T-helper 22 cell (primary cell): ENCODE data around the gene AKAP13.
"Not testable (repeated sequence)": the region's sequence is repeated elsewhere in the genome, so short reads cannot be mapped to it uniquely, and the experiment has no call there.

Experiments
- DNase-seq: peaks from one replicate; pipeline ENCODE4 v3.0.0-alpha.2; 2020; ENCODE audit warnings: low read depth

The AKAP13 gene

DNA sequence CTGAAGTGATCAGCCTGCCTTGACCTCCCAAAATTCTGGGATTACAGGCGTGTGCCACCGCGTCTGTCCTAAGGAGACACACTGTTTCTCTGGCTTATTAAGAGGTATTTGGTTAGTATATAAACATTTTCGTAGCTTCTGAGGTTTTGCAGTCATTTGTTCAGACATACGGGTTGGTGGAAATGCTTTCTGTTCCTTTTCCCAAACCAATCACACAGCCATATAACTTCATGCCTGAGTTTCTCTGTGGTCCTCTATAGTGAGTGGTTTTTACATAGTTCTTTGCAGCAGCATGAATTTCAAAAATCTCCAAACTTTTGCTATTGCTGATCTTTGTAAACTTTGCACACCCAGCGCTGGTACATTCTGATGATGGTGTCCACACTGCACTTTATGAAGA is 100.5 kb downstream of the AKAP13 start:
- no peak for DNase-seq

DNA sequence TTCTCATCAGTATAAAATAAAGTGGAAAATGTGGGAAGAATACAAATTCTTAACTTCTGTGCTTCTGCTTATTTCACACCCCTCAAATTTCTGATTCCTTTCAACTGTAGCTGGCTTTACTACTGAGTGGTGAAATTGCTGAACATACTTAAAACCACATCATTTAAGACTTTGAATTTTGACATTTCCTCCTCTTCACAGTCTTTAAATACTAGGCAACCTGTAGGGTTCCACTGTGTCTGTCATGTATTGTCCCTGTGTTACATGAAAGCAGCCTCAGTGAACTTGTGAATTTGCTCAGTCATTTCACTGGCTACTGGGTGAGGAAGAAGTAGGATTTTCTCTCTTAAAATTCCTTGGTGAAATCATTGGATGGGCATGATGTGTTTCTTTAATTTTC is 101.1 kb downstream of the AKAP13 start:
- DNase-seq = not testable (repeated sequence)

DNA sequence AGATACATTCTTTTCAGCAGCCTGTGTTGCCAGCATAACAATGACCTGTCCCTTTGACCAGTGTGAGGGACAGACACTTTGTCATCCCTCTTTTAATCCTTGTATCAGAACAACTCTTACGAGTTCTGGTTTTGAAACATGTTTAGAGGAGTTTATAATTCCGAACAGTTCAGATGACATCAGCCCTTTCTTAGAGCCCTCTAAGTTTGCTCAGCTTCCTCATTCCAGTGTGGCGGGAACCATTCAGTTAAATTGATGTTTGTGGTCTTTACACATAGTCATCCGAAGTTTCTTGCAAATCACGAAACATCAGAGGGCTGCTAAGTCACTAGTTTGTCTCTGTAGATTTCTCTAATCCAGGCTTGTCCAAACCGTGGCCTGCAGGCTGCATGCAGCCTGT is 102.5 kb downstream of the AKAP13 start:
- no peak for DNase-seq

DNA sequence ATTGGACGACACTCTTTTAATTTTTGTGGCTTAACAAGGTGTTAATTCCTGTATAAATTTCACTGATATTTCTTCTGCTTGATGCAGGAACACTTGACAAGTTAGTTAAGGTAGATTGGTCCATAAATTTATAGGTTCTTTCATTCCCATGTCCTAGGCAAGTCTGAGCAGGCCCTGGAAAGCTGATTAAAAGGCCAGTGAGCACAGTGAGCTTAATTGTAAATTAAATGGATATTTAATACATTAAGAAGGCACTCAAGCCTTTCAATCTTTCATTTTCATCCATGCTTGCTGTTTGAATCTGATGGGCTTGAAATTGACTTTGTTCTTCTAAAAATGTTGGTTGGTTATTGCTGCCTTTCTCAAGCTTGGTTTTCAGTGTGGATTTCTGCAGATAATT is 103.6 kb downstream of the AKAP13 start:
- DNase-seq = not testable (repeated sequence)

DNA sequence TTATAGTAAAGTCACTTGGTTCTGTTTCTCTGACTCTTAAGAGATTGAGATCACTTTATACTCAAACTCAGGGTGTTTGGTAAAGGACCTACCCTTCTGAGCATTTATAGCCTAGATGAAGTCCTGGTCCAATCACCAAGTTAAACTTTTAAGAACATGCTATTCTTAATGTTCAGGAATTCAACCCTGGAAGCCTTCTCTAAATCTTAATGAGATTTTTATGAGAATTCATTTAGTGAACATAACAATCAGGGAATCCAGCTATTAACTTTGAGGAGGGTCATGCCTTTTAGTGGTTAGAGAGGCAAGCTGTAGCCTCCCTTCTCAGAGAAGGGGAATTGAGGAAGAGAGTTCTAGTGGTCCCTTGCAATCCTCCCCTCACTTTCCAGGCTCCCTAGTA is 104.5 kb downstream of the AKAP13 start:
- not testable (repeated sequence) for DNase-seq

DNA sequence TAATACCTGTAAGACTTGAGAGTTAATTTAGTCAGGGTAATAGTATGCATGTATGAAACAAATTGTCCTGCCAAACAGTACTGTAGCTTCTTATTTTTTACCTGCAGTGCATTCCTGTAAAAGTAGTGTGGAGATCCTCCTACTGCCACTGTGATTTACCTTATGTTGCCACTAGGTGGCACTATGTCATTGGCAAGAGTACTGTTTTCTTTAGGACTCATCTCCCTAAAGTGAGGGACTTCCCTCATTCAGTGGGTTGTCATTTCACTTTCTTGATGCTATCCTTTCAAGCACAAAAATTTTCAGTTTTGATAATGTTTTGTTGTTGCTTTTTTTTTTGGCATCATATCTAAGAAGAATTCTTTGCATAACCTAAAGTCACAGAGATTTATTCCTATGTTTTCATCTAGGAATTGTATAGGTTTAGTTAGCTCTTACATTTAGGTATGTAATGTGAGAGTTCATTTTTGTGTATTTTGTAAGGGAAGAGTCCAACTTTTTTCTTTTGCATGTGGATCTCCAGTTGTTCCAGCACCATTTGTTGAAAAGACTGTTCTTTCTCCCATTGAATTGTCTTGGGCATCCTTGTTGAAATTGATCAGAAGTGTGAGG is 105.7 kb downstream of the AKAP13 start:
- DNase-seq = peak; percentile 35

DNA sequence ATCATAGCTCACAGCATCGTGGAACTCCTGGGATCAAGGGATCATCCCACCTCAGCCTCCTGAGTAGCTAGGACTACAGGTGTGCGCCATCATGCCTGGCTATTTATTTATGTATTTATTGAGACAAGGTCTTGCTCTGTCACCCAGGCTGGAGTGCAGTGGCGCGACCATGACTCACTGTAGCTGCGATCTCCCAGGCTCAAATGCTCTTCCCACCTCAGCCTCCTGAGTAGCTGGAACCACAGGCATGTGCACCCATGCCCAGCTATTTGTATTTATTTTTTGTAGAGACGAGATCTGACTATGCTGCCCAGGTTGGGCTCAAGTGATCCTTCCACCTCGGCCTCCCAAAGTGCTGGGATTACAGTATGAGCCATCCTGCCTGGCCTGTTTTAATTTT is 107.4 kb downstream of the AKAP13 start:
- not testable (repeated sequence) for DNase-seq

DNA sequence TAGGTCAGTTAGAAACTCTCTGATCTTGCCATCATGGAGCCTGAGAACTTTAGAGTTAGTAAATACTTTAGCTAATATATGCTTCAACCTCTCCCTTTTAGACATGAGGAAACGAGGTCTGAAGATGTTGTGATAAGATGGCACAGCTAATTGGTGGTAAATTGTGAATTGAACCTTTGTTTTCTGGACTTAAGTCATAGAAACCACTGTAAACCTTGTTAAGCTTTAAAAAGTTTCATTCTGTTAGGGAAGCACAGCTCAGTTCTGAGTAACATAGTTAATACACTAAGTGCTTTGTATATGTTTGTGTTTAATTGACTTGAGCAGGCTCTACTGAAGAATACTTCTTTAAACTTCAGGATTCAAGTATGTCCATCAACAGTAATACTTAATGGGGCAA is 108.6 kb downstream of the AKAP13 start:
- DNase-seq = no peak

DNA sequence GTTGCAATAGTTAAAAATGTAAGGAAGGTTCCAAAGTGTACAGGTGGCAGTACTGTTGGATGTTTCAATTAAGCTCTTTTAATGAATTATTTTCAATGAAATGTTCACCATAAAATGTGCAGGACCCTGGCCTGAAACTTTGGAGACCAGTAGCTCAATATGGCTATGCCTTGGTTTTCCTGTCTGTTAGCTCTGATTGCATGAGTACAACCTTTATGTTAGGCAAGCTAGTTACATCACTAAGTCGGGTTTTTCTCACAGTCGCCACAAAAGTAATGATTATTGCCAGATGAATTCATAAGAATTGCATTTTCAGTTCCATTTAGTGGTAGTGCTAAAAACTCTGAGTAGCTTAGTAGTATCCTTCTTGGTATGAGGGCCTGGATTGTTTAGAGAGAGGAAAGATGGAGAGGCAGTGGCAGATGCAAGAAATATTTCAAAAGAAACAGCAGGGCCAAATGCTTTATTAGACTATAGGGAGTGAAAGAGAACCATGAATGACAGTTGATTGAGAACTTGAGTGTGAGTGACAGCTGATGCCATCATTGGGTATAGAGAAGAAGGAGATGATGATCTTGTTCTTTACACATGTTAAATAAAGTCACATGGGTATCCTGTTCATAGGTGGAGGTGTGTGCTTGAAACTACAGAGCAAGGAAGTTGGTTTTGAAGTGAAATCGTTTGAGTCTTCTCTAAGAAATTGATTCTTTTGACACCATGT is 109.5 kb downstream of the AKAP13 start:
- no peak for DNase-seq

DNA sequence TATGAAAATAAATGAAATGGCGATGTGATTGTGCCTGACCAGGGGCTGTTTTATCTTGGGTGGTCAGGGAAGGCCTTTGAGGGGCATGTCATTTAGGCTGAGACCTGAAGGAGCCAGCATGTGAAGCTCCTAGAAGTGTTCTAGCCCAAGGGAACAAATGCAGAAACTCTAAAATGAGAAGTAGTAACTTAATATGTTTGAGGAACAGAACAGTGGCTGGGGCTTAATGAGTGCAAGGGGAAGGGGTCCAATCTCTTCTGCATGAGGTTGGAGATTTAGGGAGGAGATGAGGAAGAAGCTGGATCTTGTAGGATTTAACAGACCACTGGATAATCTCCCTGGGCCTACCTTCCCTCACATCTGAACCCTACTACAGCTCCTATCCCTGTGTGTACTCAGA is 110.5 kb downstream of the AKAP13 start:
- no peak for DNase-seq

DNA sequence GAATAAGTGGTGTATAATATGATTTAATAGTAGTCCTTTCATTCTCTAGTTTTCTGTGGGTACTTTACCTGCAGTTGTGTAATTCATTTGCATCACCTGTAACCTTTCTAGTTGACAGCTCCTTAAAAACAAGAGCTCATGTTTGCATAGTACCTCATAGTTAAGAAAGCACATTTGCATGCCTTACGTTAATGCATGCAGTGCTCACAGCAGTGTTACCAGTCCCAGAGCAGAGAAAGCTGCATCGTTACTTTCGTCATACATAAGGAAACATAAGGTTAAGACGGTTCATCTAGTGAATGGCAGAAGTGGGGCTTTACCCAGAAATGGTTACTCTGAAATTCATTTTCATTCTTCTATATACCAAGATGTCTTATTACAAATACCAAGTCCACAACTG is 111.3 kb downstream of the AKAP13 start:
- DNase-seq = no peak

DNA sequence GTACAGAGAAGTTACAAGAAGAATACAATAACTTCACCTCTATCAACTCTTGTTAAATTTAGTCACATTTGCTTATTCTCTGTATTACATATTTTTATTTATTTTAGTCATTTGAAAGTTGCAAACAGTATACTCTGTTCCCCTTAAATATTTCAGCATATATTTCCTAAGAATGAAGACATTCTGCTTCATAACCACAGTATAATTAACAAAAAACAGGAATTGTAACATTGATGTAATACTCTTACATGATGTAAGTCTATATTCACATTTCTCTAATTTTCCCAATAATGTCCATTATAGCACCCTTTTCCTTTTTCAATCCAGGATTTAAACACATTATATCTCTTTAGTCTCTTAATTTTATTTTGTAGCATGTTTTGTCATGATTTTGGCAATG is 112.0 kb downstream of the AKAP13 start:
- no peak for DNase-seq

DNA sequence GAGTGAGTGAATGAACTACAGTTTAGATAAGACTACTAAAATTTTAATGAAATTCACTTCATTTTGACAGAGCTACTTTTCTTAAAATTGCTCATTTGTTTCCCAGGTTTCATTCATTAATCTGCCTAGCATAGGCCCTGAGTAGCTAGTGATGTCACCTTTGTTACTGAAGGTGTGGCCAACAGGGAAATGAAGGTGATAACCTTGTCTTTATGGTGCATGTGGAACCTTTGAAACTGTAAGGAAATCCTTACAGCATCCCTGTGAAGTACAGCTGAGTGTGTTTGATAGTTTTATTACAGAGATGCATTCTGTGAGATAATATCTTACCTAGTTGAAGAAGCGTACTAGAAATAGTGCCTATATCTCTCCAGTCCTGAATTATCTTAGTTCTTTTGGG is 112.9 kb downstream of the AKAP13 start:
- no peak for DNase-seq

DNA sequence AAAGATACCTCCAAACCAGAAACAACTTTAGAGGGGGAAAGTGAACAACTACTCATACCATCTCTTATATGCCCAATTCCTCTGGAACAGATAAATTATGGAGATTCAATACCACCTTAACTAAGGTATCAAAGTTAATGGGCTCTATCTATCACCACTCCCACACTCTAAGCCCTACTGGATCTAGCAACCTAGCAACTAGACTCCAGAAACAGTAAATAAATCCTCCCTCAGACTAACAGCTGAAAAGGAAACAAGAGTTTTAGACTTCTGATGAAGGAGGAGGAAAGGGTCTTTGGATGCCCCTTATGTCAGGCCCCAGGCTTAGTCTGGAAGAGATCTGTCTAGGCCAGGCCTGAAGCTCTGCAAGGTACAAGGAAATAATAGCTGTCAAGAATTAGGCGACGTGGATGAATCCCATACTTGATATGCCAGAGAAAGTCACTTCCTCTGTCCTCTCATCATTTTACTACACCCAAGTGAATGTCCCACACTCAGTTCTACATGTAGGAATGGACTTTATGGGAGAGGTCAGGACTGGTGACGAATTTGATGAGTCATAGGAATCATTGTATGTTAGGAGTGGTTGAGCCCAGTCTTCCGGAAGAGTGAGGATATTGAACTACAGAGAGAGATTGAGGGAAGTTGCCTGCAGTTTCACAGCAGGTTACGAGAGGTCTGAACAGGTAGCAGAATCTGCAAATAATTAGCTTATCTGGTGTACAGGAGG is 113.8 kb downstream of the AKAP13 start:
- DNase-seq = no peak

DNA sequence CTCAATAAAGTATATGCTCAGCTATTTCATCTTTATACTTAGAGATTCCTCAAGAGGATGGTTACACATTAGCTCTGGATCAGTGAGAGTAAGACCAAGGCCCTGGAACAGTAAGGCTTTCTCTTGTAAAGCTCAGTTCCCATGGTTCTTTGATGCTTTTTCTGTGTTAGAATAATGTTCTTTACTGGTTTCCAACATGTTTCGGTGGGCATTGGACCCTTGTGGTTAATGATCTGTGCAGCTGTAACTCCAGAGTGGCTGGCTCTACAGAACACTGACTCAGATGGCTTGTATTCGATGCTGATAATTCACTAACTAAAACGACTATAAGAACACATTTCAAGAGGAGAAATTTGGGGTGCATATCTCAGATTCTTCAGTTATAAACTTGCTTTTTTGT is 114.7 kb downstream of the AKAP13 start:
- DNase-seq = no peak

DNA sequence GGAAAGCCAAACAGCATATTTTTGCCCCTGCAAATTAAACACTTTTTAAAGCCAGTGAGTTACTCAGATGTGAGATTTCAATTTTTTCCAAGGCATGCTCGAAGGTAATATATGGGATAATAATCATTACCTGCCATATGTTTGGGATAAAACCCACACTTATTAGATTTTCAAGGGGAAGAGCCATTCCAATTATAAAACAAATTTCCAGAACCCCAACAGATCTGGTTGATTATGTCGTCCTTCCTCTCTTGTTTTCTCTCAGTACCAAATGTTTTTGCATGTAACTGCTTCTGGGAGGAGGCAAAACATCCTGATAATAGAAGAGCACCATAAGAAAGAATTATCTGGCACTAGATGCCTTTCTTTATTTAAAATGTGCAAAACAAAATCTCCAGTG is 115.1 kb downstream of the AKAP13 start:
- DNase-seq = no peak

DNA sequence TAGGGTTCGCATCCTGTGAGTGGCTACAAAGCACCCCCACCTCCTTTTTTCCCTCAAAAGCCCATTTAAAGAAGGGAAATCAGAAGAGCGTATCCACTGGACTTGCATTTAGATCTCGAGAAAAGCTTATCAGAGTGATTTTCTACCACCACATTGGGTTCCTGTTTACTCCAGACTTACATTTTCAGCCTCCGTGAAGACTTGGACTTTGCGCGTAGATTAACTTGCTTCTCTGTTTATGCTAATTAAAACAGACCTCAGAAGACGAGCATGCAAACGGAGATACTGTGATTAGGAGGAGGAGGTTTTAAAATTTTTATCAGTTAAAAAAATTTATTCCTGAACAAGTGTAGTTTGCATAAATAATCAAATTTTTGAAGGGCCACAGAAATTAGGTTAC is 115.7 kb downstream of the AKAP13 start:
- no peak for DNase-seq

DNA sequence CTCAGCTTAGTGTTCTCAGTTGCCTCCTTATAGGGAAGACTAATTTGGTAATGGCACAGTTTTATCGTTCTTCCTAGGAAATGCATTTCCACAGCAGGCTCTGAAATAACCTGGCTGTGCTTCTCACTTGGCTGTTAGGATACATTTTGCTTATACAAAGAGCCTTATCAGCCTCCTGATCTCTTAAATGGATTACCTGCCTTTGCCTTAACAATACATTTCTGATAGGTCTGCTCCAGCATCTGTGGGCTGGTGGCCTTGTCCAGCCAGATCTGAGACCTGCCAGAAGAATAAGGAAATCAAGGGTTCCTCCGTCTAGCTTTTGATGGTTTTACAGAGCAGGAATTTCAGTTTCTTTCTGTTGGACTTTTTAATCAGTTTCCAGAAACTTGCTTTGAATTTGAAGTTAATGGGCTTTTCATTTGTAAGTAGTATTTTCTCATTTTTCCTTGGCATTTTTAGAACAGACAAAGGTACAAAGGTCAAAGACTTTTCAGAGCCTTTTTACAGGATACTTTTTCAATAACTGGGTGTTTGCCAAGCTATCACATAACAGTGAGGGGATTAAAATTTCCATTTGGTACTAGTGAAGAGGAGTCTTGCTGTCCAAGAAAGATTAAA is 116.3 kb downstream of the AKAP13 start:
- no peak for DNase-seq

DNA sequence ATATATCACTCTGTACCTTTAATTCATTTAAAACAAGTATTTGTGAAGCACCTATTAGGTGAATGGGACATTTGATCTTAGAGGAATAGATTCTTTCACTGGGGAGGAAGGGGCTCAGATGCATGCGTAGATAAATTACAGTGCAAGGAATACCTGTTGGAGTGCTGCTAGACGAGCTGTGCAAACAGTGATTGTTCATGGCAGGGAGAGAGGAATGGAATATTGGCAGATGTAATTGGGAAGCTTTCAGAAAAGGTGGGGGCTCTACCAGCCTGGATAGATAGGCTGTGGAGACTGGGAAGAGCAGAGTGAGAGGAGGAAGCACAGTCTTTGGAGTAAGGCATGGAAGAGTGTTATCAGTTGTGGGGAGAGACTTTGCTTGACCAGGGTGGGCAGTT is 116.8 kb downstream of the AKAP13 start:
- no peak for DNase-seq

DNA sequence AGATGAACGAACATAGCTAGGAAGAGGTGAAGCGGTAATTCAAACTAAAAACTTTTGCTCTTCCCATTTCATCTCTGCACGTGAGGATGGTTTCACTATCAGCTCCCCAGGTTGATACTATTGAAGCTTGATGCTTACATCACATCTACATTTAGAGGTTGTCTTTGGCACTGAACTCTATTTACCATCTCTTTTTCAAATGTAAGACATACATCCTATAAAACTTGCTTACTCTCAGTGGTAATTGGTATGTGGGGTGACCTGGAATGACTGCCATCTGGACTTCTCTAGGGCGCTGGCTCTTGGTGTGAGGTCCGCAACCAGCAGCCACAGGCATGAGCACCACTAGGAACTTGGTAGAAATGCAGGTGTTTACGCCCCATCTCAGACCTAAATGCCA is 118.1 kb downstream of the AKAP13 start:
- no peak for DNase-seq

DNA sequence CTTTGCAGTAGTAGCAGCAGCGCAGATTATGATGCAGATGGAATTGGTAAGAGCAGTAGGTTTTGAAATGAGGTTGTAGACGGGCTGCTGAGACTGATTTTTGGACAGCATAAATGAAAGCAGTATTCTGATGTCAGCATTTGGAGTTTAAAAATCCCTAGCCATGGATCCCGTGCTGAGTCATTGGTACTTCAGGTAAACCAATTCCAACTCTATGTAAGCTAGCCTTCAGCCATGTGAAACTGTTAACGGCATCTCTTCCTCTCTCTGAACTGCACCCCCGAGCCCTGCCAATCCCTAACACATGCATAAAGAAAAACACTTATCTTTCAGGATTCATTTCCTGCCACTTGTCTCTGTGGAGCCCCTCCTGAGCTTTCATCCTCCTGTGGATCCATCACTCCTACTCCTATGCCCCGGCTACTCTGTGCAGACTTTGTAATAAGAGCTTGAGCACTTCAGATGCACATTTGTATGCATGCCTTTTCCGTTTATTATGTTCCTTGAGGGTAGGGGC is 119.0 kb downstream of the AKAP13 start:
- no peak for DNase-seq

DNA sequence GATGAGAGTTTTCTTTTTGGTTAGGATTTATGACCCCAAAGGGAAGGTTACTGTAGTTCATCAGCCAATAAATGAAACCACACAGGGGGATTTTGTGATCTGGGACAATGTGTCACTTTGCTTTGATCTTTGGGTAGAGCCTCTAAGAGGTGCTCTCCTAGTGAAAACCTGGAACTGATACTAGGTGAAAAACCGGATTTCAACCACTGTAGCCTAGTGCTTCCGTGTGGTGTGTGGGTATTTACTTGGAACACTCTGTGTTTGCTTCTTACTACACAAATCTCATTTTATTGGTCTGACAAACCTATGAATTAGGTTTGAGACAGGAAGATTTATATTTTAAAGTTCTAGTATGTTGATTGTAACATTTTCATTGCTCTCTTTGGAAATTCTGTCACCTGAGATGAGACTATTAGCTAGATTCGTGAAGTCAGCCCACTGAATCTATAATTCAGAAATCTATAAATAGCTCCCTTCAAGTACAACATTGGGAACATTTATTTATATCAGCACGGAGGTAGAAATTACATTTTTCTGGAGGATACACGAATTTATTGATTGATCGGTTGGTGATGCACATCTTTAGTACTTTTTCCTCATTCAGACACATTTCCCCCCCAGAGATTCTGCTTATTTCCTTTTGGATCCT is 119.8 kb downstream of the AKAP13 start:
- no peak for DNase-seq
